ENCODE measurements around the gene ACSL1.

- no peak for TF ChIP-seq CTCF (conservative IDR thresholded peaks at IDR 0.05; ENCODE audit: low read depth in 2 of 2)
- no peak for TF ChIP-seq ETS1 (IDR thresholded peaks at IDR 0.05)
- TF ChIP-seq POLR2AphosphoS5 (IDR thresholded peaks at IDR 0.05; ENCODE audit: low read depth), result no peak
- no peak for TF ChIP-seq JUNB (IDR thresholded peaks at IDR 0.05; ENCODE audit: unreplicated experiment)
- no peak for TF ChIP-seq CREB1 (CRISPR knock-in tag; IDR thresholded peaks at IDR 0.05; ENCODE audit: low read depth)
Observed at GRCh38 chr4:184792334-184792733, 33.4 kb downstream of the ACSL1 start.

All from GM23338 (cell line).